Measurements from ENCODE around the gene MAN2A1.

MAN2A1 gene

GRCh38 chr5:109689740-109690241 lies at the start of gene MAN2A1:
Gene MAN2A1, plus strand, starts transcription at chr5:109689927. Its CDS starts 491 bp downstream, at chr5:109690418.
- peak; percentile 85 for DNase-seq (ENCODE audit: low read depth)

- no peak for DNase-seq (ENCODE audit: low read depth)
These were observed 48.8 kb upstream of the MAN2A1 start for GRCh38 chr5:109640976-109641375.

- no peak for DNase-seq (ENCODE audit: low read depth)
These were observed 45.9 kb upstream of the MAN2A1 start for GRCh38 chr5:109643791-109644350.

- DNase-seq (ENCODE audit: low read depth): no peak
These were observed 44.9 kb upstream of the MAN2A1 start for GRCh38 chr5:109644829-109645228.

- no peak for DNase-seq (ENCODE audit: low read depth)
These were observed 44.0 kb upstream of the MAN2A1 start for GRCh38 chr5:109645707-109646192.

GRCh38 chr5:109649318-109649717 lies 40.4 kb upstream of the MAN2A1 start:
- DNase-seq (ENCODE audit: low read depth): no peak

- peak; percentile 7 for DNase-seq (ENCODE audit: low read depth)
These were observed 39.2 kb upstream of the MAN2A1 start for GRCh38 chr5:109650493-109650892.

GRCh38 chr5:109652096-109652495 lies 37.6 kb upstream of the MAN2A1 start:
- DNase-seq (ENCODE audit: low read depth): no peak

- no peak for DNase-seq (ENCODE audit: low read depth)
These were observed 36.7 kb upstream of the MAN2A1 start for GRCh38 chr5:109653042-109653441.

GRCh38 chr5:109653561-109654239 lies 36.0 kb upstream of the MAN2A1 start:
- DNase-seq (ENCODE audit: low read depth): no peak

- peak; percentile 88 for DNase-seq (ENCODE audit: low read depth)
These were observed 35.3 kb upstream of the MAN2A1 start for GRCh38 chr5:109654455-109654854.

GRCh38 chr5:109655841-109656240 lies 33.9 kb upstream of the MAN2A1 start:
- DNase-seq (ENCODE audit: low read depth): peak; percentile 69

- DNase-seq (ENCODE audit: low read depth): peak; percentile 96
These were observed 32.9 kb upstream of the MAN2A1 start for GRCh38 chr5:109656829-109657228.

- no peak for DNase-seq (ENCODE audit: low read depth)
These were observed 29.8 kb upstream of the MAN2A1 start for GRCh38 chr5:109659901-109660300.

GRCh38 chr5:109660301-109660700 lies 29.4 kb upstream of the MAN2A1 start:
- no peak for DNase-seq (ENCODE audit: low read depth)

- DNase-seq (ENCODE audit: low read depth): no peak
These were observed 21.5 kb upstream of the MAN2A1 start for GRCh38 chr5:109668237-109668636.

GRCh38 chr5:109668668-109669422 lies 20.9 kb upstream of the MAN2A1 start:
- no peak for DNase-seq (ENCODE audit: low read depth)

- no peak for DNase-seq (ENCODE audit: low read depth)
These were observed 19.6 kb upstream of the MAN2A1 start for GRCh38 chr5:109669991-109670706.

GRCh38 chr5:109671136-109671535 lies 18.6 kb upstream of the MAN2A1 start:
- DNase-seq (ENCODE audit: low read depth): no peak

GRCh38 chr5:109674596-109674995 lies 15.1 kb upstream of the MAN2A1 start:
- DNase-seq (ENCODE audit: low read depth): no peak

- no peak for DNase-seq (ENCODE audit: low read depth)
These were observed 12.8 kb upstream of the MAN2A1 start for GRCh38 chr5:109676920-109677319.

GRCh38 chr5:109678447-109678846 lies 11.3 kb upstream of the MAN2A1 start:
- no peak for DNase-seq (ENCODE audit: low read depth)
